GM20431 (cell line): Measurements from ENCODE around the gene SFXN3.

Experiments used
- in situ Hi-C: fragments of 300-500 bp; cut with MseI, MboI; formaldehyde crosslinking; loops from one replicate; pipeline ENCODE4 v1.15.0; 2020; ENCODE audit warnings: low sequenced_read_pairs; ENCODE audit not compliant: unreplicated experiment

Gene SFXN3

DNA sequence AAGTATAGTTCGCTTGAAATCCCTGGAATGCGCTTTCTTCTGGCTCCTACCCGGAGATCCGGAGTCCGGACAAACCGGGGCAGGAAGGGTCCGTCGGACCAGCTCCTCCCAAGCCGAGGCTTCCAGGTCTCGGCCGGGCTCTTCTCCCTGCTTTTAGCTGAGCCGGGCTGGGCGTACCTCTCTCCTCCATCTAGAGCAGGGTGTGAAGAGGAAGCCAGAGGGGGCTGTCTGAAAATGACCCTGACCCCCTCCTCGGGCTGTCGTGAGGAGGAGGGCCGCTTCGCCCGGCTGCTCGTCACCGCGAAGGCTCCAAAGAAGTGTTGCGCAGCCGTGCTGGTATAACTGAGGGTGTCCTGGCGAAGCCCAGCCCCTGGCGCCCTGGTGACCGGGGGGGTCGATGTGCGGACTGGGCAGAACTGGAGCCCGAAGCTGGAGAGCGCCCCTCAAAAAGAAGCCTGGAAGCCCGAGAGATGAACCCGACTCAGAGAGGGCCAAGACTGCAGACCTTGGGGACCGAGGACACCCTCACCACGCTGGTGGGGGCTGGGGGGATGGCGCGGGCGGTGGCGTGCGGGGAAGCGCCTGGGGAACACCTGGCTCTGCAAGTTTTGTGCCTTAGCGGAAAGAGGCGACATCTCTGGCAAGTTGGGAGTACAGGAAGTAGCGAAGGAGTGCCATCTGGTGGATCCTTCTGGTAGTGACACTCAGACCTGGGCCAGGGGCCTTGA lies 36.5 kb downstream of the SFXN3 start:
- in situ Hi-C loops: no loop called here

DNA sequence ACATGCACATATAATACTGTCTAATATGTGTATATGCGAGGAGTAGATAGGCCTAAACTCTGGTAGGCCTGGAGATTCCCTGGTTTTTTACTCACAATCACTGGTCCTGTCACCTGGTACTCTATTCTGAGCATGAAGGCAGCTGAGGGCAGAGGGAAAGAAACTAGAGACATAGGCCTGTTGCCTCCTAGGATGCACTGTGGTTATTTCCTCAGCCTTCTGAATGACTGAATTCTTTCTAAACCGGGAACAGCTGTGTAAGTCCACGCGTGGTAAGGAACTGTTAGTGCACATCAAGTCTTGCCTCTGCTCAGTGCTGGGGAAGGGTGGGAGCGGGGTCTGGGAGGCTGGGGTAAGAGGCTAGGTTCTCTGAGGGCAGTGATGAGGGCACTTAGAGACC lies 38.4 kb downstream of the SFXN3 start:
- in situ Hi-C loops: no loop called here

DNA sequence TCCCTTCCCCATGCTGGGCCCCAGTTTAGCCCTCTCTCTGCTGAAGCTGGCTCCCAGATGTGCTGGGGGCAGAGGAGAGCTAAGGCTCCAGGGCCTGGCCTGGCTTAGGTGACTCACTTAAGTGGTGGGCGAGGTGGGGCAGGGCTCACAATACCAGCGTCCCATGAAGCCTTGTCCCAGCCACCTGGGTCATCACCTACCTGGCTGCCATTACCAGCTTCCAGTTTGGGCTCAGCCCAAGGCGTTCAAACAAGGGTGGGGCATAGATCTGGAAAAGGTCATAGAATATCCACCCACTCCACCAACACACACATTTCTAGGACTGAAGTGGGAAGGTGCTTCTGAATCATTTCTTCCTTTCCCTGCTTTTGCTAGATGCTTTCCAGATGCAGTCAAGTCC lies 39.1 kb downstream of the SFXN3 start:
- in situ Hi-C loops: no loop called here

DNA sequence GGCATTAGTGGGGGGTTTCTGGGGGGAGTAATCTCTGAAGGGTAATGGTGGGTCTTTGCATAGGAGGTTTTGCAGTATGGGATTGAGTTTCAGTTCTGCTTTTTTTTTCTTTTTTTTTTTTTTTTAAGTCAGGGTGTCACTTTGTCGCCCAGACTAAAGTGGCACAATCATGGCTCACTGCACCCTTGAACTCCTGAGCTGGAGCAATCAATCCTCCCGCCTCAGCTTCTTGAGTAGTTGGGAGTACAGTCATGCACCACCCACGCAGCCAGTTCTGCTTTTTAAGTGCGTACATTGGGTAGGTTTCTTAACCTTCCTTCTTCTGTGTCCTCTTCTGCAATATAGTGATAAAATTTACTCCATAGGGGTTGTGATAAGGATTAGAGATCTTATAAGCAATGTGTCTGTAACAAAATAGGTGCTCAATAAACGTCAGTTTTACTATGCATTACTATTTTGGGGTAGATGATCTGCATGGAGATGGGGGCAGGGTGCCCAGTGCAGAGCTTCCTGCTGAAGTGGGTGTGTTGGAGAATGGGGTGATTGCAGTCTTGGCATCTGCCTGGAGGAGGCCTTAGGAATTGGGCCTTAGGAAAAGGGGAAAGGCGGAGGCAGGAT lies 40.3 kb downstream of the SFXN3 start:
- in situ Hi-C loops: no loop called here

DNA sequence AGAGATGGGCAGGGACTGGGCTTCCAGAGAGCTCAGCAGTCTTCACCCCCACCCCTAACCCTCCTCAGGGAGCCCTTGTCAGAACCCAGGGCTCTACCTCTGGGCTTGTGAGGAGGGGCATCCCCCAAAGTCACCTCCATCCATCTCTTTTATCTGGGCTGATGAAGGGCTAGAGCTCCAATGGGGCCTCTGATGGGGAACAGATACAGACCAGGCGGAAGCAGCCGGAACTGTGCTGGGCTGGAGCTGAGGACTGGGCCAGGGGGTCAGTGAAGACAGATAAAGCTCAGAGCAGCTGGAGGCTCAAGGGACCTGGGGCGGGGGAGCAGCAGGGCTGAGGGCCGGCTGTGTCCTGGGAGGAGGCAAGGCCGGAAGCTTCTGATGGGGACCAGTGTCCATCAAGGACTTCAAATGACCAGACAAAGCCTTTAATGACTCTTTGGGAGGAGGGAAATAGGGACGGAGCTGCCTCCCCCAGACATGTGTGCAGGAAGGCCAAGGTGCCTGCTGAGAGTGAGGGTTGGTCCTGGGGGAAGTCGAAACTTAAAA lies 40.9 kb downstream of the SFXN3 start:
- in situ Hi-C loops: no loop called here

DNA sequence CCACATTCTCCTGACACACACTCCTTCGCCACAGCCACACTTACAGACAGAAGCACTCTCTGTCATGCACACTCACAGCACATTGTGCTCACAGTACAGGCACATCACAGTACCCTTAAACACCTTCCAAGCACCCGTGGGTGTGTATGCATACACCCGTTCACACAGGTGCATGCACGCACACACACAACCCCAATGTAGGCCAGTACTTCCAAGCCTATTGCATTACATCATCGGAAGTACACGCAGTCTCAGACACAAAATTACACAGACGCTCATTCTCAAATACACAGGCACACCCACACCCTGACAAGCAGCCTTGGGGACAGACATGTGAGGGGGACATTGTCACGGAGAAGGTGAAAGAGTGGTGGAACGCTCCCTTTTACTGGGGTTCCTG lies 41.9 kb downstream of the SFXN3 start:
- in situ Hi-C loops: no loop called here

DNA sequence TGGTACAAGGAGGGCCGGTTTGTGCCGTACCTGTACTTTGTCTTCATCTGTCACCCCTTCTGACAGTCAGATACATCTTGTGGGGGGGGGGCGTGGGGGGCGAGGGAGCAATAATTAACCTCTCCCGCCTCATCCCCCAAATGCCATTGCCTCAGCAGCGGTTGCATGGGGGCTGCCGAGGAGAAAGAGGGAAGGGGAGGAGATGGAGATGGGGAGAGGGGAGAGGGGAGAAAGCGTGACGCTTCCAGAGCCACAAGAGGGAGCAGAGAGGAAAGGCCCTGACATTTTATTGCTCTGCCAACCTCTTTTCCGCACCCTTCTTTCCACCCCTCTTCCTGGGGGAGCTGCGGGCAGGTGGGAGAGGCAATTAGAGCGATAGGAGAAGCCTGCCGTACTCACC lies 42.6 kb downstream of the SFXN3 start:
- in situ Hi-C loops: no loop called here

DNA sequence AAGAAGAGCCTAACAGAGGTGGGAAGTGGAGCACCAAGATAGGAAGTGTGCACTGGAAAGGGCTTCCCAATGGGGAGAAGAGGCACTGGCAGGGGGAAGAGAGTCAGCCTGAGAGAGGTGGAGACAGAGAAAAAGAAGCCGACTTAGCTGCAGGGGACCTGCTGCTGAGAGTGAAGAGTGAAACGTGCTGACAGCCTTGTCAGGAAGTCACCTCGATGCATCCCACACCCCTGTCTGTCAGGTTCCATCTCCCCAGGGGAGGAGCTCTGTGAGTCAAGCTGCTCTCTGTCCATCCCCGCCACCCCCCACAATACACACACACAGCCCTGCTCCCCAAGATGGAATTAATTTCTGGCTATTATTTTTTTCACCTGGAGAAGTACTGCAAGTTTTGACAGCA lies 44.7 kb downstream of the SFXN3 start:
- in situ Hi-C loops: no loop called here

DNA sequence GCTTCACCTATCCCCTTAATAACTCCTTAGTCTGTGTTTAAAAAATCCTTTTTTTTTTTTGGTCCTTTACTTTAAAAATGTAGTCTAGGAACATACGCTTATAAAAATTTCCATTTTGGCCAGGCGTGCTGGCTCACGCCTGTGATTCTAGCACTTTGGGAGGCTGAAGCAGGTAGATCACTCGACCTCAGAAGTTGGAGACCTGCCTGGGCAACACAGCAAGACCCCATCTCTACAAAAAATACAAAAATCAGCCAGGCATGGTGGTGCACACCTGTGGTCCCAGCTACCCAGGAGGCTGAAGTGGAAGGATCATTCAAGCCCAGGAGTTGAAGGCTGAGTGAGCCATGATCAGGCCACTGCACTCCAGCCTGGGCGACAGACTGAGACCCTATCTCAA lies 45.6 kb downstream of the SFXN3 start:
- in situ Hi-C loops: no loop called here

DNA sequence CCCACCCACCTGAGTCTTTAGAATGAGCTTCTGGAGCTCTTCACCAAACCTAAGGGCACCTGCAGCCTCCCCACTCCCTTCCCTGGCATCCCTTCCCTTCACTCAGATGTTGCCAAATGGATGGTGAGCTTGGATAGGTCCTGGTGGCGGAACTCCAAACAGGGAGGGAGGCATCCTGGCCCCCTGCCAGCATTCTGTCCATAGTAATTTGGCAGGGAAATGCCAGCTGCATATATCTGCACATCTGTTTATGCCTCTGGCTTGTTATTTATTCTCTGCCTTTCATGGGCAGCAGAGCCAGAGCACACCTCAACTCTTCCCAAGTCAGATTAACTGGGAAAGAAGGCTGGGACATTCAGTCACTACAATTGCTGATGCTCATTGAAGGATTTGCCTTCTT lies 48.8 kb downstream of the SFXN3 start:
- in situ Hi-C loops: no loop called here

DNA sequence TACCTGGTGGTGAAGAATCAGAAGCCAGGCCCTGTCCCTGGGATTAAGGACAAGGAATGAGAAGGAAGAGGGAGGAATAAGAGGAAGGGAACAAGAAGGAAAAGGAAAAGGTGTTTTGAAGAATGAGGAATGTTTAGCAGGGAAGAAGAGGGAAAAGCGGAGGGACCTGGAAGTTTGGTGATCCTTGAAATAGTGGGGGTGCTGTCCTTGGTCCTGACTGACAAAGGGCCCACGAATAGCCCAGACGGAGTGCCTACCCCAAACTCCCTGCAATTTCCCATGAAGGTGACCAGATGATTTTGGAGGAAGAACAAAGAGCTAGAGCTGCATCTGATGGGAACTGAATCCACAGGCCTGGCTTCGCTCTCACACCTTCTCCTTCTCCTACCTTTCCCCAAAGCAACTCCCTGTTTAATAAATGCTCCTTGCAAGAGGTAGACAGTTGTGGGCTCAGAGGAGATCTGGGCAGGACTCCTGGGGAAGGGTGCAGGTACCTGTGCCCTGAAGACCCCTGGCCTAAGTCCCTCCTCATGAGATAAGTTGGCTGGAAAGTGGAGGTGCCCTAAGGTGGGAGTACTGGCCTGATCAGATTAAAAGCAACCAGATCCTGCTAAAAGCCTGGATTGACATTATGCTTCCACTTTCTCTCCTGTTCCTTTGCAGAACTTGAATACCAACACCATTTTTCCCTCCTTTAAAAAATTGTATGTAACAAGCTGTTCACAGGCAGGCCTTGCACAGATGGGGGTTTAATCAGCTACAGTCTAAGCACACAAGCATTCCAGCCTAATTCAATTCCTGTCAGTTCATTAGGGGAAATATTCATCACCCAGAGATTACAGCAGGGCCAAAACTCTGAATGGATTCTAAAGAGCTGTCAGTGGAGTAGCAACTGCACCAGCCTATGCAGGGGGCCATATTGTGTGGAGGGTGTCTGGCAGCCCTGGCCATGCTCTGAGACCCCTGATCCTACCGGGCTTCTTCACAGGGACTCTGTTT lies 50.2 kb downstream of the SFXN3 start:
- in situ Hi-C loops: no loop called here

DNA sequence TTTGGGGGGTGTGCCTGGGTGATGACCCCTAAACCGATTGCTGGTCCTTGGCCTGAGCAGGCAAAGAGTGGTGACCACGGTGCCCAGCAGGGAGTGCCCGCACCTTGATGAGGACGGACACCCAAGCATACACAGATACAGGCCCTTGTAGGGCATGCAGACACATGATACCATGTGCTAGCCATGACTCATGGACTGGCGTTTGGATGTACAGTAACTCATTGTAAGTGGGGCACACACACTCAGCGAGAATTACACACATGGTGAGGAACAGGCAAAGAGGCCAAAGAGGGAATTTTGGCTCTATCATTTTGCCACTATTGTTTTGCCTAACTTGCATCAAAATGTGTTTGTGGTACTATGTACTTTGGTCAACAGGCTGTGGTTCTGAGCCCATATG lies 54.8 kb downstream of the SFXN3 start:
- in situ Hi-C loops: no loop called here

DNA sequence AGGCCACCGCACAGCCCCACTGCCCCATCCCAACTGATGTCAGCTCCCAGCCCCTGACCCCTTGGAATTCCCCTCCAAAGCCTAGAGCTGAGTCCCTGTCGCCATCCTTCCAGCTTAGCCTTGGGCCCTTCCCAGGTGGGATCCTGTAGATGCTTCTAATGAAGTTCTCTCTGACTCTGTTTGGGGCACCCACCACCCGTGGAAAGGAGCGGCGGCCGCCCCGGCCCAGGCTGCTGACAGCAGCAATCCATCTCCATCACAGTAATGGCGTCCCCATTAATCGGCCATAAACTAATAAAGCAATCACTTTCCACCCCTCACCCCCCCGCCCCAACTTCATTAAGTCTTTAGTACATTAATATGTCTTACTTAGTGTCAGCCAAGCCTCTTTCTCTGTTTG lies 56.3 kb downstream of the SFXN3 start:
- in situ Hi-C loops: no loop called here

DNA sequence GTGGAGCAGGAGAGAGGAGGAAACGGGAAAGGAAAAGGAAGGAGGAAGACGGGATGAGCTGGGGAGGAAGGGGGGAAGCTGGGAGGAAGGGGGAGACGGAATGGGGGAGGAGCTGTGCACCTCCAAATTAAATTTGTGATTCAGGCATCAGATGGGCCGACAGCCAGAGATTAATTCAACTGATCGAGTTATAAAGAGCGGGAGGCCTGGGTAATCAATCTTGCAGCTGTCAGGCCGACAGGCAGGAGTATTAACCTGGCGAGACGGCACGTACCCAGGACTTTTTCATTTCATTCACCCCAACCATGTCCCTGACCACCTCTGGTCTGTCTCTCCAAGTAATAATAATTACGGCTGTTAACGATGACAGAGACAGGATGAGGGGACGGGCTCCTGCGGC lies 56.9 kb downstream of the SFXN3 start:
- in situ Hi-C loops: no loop called here

DNA sequence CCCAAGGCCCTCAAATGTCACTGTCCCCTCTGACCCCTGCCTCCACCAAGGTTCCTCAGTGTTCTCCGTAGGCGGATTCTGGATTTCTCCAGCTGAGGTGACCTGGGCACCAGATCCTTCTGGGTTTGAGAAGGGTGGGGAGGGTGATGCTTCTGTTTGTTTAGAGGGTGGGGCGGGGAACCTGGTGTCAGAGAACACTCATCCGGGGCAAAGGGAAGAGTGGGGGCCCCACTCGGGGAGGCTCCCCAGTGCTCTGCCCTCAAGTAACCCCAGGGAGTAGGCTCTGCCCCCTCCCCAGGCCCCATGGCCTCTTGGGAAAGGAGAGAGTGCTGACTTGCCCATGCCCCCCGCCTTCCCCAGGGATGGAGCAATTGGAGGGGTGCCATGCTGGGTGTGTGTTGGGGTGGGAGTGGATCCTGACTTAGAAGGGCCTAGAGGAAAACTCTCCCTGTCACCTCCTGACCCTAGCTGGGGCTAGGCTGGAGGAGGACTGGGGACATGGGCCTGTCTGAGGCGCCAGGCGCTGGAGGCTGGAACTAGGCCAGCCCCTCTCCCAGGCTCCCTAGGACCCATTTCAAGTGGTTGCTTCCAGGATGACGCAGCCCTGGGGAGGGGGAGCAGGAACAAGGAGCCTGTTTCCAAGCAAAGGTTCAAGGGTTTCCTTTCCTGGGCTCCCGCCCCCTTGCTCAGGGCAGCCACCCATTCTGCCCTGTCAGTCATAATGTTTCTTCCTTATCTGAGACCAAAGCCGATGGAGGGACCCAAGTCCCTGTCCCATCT lies 58.7 kb downstream of the SFXN3 start:
- in situ Hi-C loops: no loop called here

DNA sequence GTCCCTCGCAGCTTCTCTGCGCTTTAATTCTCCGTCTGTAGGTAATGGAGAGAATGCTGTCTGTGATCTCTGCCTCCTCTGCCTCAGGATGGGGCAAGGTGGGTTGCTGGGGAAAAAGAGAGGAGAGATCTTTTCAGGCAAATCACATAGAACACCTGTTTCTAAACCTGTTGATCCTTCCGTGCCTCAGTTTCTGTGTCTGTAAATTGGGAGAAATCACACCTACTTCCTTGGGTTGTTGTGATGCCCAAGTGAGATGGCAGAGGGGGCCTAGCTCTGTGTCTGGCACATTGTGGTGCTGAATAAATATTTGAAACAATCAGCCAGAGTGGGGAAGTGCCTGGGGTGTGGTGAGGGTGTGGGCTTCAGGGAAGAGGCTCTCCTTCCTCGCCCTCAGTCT lies 59.6 kb downstream of the SFXN3 start:
- in situ Hi-C loops: no loop called here
